Cardiac fibroblast (primary cell): ENCODE results near the gene SKP1.

Experiments used
- DNase-seq, 2 donors: peaks; one replicate each; pipeline versions ENCODE4 v3.0.0 to v3.0.0-alpha.2; 2010; ENCODE audit warnings: low read depth in 2 of 2
- H3K4me3 ChIP-seq, 2 donors: replicated peaks in 1 of 2; 1 replicate in 1 of 2; 2 replicates in 1 of 2; pipeline ENCODE4 v1.5.1; 2011; ENCODE audit warnings: low read depth in 2 of 2, low read length in 2 of 2, mild to moderate bottlenecking in 2 of 2, moderate library complexity in 1 of 2
- TF ChIP-seq, protein P1 (sequence below): IDR thresholded peaks from one replicate; pipeline ENCODE4 v1.5.1; 2011; ENCODE audit warnings: low read depth, mild to moderate bottlenecking, low read length, inconsistent platforms

Gene SKP1

DNA sequence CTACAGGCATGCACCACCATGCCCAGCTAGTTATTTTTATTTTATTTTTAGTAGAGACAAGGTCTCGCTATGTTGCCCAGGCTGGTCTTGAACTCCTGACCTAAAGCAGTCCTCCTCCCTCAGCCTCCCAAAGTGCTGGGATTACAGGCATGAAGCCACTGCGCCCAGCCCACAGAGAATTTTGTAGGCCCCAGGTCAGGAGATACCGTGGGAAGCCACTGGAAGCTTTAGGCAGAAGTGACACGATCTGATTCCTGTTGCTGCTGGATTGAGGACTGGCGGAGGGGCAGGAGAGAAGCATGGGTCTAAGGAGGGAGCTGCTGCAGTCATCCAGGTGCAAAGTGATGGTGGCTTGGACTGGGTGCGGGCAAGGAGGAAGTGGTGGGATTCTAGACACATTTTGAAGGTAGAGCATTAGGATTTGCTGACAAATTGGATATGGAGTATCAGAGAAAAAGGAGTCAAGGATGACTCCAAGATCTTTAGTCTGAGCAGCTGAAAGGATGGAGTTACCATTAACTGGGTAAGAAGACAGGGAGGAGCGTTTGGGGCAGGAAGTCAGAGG, 41.6 kb downstream of the SKP1 start:
- TF ChIP-seq, protein P1, sequence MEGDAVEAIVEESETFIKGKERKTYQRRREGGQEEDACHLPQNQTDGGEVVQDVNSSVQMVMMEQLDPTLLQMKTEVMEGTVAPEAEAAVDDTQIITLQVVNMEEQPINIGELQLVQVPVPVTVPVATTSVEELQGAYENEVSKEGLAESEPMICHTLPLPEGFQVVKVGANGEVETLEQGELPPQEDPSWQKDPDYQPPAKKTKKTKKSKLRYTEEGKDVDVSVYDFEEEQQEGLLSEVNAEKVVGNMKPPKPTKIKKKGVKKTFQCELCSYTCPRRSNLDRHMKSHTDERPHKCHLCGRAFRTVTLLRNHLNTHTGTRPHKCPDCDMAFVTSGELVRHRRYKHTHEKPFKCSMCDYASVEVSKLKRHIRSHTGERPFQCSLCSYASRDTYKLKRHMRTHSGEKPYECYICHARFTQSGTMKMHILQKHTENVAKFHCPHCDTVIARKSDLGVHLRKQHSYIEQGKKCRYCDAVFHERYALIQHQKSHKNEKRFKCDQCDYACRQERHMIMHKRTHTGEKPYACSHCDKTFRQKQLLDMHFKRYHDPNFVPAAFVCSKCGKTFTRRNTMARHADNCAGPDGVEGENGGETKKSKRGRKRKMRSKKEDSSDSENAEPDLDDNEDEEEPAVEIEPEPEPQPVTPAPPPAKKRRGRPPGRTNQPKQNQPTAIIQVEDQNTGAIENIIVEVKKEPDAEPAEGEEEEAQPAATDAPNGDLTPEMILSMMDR = no peak
- DNase-seq = no peak
- H3K4me3 ChIP-seq = no peak overlapping the region

GRCh38 chr5:134133995-134134541, 42.7 kb downstream of the SKP1 start:
- no peak for DNase-seq
- TF ChIP-seq, protein P1 = no peak
- H3K4me3 ChIP-seq = no peak overlapping the region

- TF ChIP-seq, protein P1 = no peak
- no peak for DNase-seq
- no peak overlapping the region for H3K4me3 ChIP-seq
These were observed 43.4 kb downstream of the SKP1 start for GRCh38 chr5:134133188-134133994.

GRCh38 chr5:134132372-134133187, 44.2 kb downstream of the SKP1 start:
- TF ChIP-seq, protein P1 = no peak
- no peak for DNase-seq
- no peak overlapping the region for H3K4me3 ChIP-seq

DNA sequence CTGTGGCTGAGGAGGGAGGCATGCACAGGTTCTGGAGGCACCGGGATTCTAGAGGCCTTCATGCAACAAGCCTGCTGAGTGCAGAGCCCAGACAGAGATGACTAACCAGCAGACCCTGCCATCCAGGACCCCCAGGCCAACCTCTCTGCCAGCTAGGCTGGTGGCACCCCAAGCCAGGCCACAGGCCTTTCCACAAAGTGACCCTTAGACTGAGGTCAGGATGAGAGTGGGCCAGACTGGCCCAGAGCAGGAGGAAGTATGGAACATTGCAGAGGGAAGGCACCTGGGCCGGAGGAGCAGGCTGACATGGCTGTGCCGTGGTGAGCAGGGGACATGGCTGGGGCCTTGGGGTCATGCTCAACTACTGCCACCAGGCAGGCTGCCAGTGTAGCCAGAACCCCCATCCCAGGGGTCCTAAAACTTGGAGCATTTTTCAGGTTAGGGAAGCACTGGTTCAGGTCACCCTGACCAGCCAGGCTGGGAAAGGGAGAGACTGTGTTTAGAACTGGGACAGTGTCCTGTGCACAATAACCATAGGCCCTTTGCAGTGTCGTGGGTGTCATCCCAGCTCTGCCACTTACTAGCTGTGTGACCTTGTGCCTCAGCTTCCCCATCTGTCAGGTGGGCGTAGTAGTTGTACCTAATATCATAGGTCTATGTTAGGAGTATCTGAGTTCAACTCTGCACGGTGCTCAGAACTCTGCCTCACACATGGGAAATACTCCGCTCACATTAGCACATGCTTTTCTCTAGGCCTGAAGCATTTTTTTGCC, 45.0 kb downstream of the SKP1 start:
- no peak overlapping the region for H3K4me3 ChIP-seq
- TF ChIP-seq, protein P1 = no peak
- no peak for DNase-seq

DNA sequence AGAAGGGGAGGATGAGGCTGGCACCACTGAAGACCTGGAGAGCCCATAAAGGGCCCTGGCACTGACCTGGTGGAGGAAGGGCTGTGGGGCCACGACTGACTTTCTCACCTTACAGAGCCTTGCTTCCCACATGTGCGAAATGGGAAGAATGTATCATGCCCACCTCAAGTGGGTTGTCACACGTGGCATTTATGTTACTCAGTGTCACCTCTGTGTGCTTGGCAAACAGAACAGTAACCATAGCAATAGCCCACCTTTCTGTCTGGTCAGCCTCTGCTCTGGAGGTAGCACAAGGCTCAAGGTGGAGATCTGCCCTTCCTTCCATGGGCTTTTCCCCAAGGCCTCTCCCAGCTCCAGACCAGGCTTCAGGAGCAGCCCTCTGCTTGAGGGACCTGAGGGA, 45.6 kb downstream of the SKP1 start:
- no peak for DNase-seq
- TF ChIP-seq, protein P1 = no peak
- H3K4me3 ChIP-seq = no peak overlapping the region
